Hindlimb muscle (tissue), 1 donor: ENCODE results near the gene LRRK1. TPM values are rescaled to one million over a fixed set of nuclear protein-coding genes. Genes with fewer than 3 reads are reported as not detected.

Experiments used
- DNase-seq: peaks from one replicate; pipeline ENCODE4 v3.0.0-alpha.2; 2013
- polyA plus RNA-seq: library from polyadenylated mRNA; unstranded; fragments of 120-200 nt; gene quantifications from one replicate; pipeline ENCODE4 v1.2.1, GENCODE V29; 2013; ENCODE audit not compliant: insufficient read length

Gene LRRK1
- polyA plus RNA-seq, 1 donor: 6.1 TPM

- no peak for DNase-seq
Measured at GRCh38 chr15:101043911-101044624, 124.9 kb downstream of the LRRK1 start.

GRCh38 chr15:101044625-101045235 lies 125.6 kb downstream of the LRRK1 start:
- DNase-seq: no peak

GRCh38 chr15:101045236-101045646 lies 126.1 kb downstream of the LRRK1 start:
- DNase-seq: no peak

- DNase-seq: no peak
Measured at GRCh38 chr15:101045835-101046691, 126.9 kb downstream of the LRRK1 start.

- no peak for DNase-seq
Measured at GRCh38 chr15:101046826-101047225, 127.7 kb downstream of the LRRK1 start.

GRCh38 chr15:101047301-101047781 lies 128.2 kb downstream of the LRRK1 start:
- no peak for DNase-seq

GRCh38 chr15:101048176-101048575 lies 129.0 kb downstream of the LRRK1 start:
- peak; percentile 44 for DNase-seq

- DNase-seq: no peak
Measured at GRCh38 chr15:101048581-101049030, 129.4 kb downstream of the LRRK1 start.

- no peak for DNase-seq
Measured at GRCh38 chr15:101049282-101049681, 130.1 kb downstream of the LRRK1 start.

GRCh38 chr15:101049856-101050622 lies 130.9 kb downstream of the LRRK1 start:
- DNase-seq: no peak

GRCh38 chr15:101050623-101051290 lies 131.6 kb downstream of the LRRK1 start:
- DNase-seq: no peak

- no peak for DNase-seq
Measured at GRCh38 chr15:101051291-101052030, 132.3 kb downstream of the LRRK1 start.

- no peak for DNase-seq
Measured at GRCh38 chr15:101052031-101052620, 133.0 kb downstream of the LRRK1 start.

- DNase-seq: no peak
Measured at GRCh38 chr15:101052681-101053121, 133.5 kb downstream of the LRRK1 start.

GRCh38 chr15:101053261-101053660 lies 134.1 kb downstream of the LRRK1 start:
- DNase-seq: no peak

GRCh38 chr15:101054116-101054515 lies 135.0 kb downstream of the LRRK1 start:
- DNase-seq: no peak

GRCh38 chr15:101054991-101055390 lies 135.8 kb downstream of the LRRK1 start:
- no peak for DNase-seq

- no peak for DNase-seq
Measured at GRCh38 chr15:101055411-101055810, 136.3 kb downstream of the LRRK1 start.

- DNase-seq: no peak
Measured at GRCh38 chr15:101056366-101057334, 137.5 kb downstream of the LRRK1 start.
